ENCODE measurements around the gene ASXL2. TPM values are rescaled to one million over a fixed set of nuclear protein-coding genes. Genes with fewer than 3 reads are reported as not detected.

The ASXL2 gene
- total RNA-seq, 1 donor from 2014 or later = 22.7 TPM

DNA sequence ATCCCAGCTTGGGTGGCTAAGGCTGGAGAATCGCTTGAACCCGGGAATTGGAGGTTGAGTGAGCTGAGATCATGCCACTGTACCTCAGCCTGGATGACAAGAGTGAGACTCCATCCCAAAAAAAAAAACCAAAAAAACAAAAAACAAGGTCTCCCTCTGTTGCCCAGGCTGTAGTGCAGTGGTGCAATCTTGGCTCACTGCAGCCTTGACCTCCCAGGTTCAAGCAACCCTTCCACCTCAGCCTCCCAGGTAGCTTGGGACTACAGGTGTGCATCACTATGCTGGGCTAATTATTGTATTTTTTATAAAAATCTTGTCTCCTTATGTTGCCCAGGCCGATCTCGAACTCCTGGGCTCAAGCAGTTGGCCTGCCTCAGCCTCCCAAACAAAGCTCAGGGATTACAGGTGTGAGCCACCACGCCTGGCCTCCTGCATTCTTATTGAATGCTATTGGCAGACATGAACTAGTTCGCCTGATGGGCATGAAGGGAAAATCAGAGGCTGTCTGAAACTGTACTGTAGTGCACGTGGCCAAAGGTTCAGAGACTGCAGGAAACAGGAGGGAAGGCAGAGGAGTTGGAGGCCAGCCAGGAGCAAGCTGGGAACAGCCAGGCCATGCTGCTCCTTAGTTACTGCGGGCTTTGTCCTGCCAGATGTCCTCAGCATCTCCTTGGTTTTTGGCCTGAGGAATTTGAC, 16.0 kb upstream of the ASXL2 start:
- peaks cover 3% of the 10 kb centered on the region for H3K4me1 Mint-ChIP-seq
- DNase-seq (ENCODE audit: low read depth, low spot score) = no peak
- no peaks in the 10 kb centered on the region for H3K36me3 Mint-ChIP-seq (ENCODE audit: low read depth)
- H3K27ac Mint-ChIP-seq (ENCODE audit: unreplicated experiment) = no peak overlapping the region
- TF ChIP-seq, protein P1, sequence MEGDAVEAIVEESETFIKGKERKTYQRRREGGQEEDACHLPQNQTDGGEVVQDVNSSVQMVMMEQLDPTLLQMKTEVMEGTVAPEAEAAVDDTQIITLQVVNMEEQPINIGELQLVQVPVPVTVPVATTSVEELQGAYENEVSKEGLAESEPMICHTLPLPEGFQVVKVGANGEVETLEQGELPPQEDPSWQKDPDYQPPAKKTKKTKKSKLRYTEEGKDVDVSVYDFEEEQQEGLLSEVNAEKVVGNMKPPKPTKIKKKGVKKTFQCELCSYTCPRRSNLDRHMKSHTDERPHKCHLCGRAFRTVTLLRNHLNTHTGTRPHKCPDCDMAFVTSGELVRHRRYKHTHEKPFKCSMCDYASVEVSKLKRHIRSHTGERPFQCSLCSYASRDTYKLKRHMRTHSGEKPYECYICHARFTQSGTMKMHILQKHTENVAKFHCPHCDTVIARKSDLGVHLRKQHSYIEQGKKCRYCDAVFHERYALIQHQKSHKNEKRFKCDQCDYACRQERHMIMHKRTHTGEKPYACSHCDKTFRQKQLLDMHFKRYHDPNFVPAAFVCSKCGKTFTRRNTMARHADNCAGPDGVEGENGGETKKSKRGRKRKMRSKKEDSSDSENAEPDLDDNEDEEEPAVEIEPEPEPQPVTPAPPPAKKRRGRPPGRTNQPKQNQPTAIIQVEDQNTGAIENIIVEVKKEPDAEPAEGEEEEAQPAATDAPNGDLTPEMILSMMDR (conservative IDR thresholded peaks at IDR 0.05) = no peak
- no peak overlapping the region for H3K4me3 Mint-ChIP-seq
- no peaks in the 10 kb centered on the region for H3K9me3 Mint-ChIP-seq
- no peaks in the 10 kb centered on the region for H3K27me3 Mint-ChIP-seq (ENCODE audit: low read depth)

DNA sequence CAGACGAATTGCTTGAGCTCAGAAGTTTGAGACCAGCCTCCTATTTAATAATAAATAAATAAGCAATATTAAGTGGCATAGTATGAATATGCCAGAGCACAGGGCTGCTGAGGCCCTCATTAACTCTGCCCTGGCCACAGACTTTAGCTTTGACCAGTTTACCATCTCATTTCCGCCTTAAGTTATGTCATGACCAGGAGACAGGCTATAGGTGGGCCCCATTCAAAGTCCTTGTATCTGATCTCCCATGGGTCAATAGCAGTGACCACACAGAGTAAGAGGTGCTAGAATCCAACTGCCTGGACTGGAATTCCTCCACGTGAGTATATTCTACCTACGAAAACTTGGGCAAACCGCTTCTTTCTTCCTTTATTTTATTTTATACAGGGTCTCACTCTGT, 13.4 kb upstream of the ASXL2 start:
- Mint-ChIP-seq H3K27ac (ENCODE audit: unreplicated experiment) (no peak overlapping the region), H3K4me1 (peaks cover 3% of the 10 kb centered on the region), H3K36me3 (ENCODE audit: low read depth) (no peaks in the 10 kb centered on the region), H3K4me3 (no peak overlapping the region), H3K9me3 (no peaks in the 10 kb centered on the region), H3K27me3 (ENCODE audit: low read depth) (no peaks in the 10 kb centered on the region)
- TF ChIP-seq, protein P1 (conservative IDR thresholded peaks at IDR 0.05) = no peak
- no peak for DNase-seq (ENCODE audit: low read depth, low spot score)

DNA sequence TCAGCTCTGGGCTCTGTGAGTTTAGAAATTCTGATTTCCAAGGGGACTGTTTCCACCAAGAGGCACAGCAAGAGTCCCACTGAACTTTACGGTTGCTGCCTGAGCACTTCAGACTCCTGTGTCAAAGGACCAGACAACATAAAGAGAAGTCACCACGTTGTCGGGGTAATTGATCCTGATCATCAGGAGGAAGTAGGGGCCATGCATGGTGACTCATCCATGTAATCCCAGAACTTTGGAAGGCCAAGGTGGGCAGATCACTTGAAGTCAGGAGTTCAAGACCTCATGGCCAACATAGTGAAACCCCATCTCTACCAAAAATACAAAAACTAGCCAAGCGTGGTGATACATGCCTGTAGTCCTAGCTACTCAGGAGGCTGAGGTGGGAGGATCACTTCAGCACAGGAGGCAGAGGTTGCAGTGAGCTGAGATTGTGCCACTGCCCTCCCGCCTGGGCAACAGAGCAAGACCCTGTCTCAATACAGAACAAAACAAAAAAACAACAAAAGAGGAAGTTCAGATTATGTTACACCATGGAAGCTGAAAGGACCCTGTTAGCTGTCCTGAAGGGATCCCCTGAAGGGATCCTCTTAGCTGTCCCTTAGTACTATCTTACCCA, 9.4 kb upstream of the ASXL2 start:
- TF ChIP-seq, protein P1 (conservative IDR thresholded peaks at IDR 0.05) = no peak
- no peak for DNase-seq (ENCODE audit: low read depth, low spot score)
- peaks cover 3% of the 10 kb centered on the region for H3K27me3 Mint-ChIP-seq (ENCODE audit: low read depth)
- H3K27ac Mint-ChIP-seq (ENCODE audit: unreplicated experiment) = no peak overlapping the region
- H3K9me3 Mint-ChIP-seq = no peaks in the 10 kb centered on the region
- H3K4me3 Mint-ChIP-seq = no peak overlapping the region
- H3K4me1 Mint-ChIP-seq = peaks cover 8% of the 10 kb centered on the region
- H3K36me3 Mint-ChIP-seq (ENCODE audit: low read depth) = no peaks in the 10 kb centered on the region

DNA sequence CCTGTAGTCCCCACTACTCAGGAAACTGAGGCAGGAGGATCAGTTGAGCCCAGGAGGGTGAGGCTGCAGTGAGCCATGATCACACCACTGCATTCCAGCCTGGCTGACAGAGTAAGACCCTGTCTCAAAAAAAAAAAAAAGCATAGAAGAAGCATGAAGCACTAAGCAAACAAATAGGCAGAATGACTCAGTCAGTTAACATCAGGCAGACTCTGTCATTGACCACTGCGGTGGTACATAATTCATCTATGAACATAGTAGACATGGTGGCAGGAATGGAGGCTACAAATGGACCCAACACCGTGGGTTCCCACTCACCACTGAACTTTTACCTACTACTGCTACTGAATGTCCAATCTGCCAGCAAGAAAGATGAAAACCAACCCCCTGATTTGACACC, 7.6 kb upstream of the ASXL2 start:
- peaks cover 19% of the 10 kb centered on the region for H3K27me3 Mint-ChIP-seq (ENCODE audit: low read depth)
- TF ChIP-seq, protein P1 (conservative IDR thresholded peaks at IDR 0.05) = no peak
- H3K9me3 Mint-ChIP-seq = no peaks in the 10 kb centered on the region
- H3K36me3 Mint-ChIP-seq (ENCODE audit: low read depth) = no peaks in the 10 kb centered on the region
- DNase-seq (ENCODE audit: low read depth, low spot score) = no peak
- no peak overlapping the region for H3K4me3 Mint-ChIP-seq
- peaks cover 8% of the 10 kb centered on the region for H3K4me1 Mint-ChIP-seq
- H3K27ac Mint-ChIP-seq (ENCODE audit: unreplicated experiment) = no peak overlapping the region

DNA sequence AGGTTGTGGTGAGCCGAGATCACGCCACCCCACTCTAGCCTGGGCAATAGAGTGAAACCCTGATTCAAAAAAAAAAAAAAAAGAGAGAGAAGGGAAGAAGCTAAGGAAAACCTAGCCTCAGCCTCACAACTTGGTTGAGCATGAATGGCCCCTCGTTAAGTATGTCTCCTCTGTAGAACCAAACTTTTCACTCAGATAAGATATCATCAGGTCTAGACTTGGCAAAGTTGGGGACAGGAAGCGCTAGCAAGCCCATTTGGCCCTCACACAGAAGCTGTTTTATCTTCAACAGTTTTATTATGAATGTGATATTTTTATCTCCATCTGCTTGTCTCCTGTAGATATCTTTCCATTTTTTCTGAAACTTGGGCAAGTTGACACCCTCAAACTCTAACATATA, 3.5 kb upstream of the ASXL2 start:
- no peak for DNase-seq (ENCODE audit: low read depth, low spot score)
- Mint-ChIP-seq H3K9me3 (no peaks in the 10 kb centered on the region), H3K4me3 (no peak overlapping the region), H3K27ac (ENCODE audit: unreplicated experiment) (no peak overlapping the region), H3K4me1 (peaks cover 22% of the 10 kb centered on the region), H3K36me3 (ENCODE audit: low read depth) (no peaks in the 10 kb centered on the region), H3K27me3 (ENCODE audit: low read depth) (peaks cover 28% of the 10 kb centered on the region)
- TF ChIP-seq, protein P1 (conservative IDR thresholded peaks at IDR 0.05) = no peak

Measured in neural crest cell (in vitro differentiated cells).